BE2C (cell line): ENCODE measurements around the gene BAD.

Experiments
- DNase-seq: peaks from one replicate; pipeline ENCODE4 v3.0.0-alpha.2; 2020
- H3K27me3 ChIP-seq: fragments of 250-450 bp; sonication (Bioruptor Pico); 2 replicates; pipeline ENCODE4 v1.5.1; 2020; ENCODE audit warnings: mild to moderate bottlenecking
- H3K36me3 ChIP-seq: fragments of 250-450 bp; sonication (Bioruptor Pico); 2 replicates; pipeline ENCODE4 v1.5.1; 2020; ENCODE audit warnings: mild to moderate bottlenecking
- H3K4me1 ChIP-seq: fragments of 250-450 bp; sonication (Bioruptor Pico); 2 replicates; pipeline ENCODE4 v1.5.1; 2020
- H3K4me3 ChIP-seq: 2 replicates; pipeline ENCODE4 v1.5.1; 2011; ENCODE audit warnings: low read depth, low read length
- H3K9me3 ChIP-seq: fragments of 250-450 bp; sonication (Bioruptor Pico); 2 replicates; pipeline ENCODE4 v1.5.1; 2020
- TF ChIP-seq, protein P1 (sequence below): IDR thresholded peaks from 2 replicates; pipeline ENCODE4 v1.5.1; 2012; ENCODE audit warnings: mild to moderate bottlenecking, low read depth, low read length

The BAD gene

DNA sequence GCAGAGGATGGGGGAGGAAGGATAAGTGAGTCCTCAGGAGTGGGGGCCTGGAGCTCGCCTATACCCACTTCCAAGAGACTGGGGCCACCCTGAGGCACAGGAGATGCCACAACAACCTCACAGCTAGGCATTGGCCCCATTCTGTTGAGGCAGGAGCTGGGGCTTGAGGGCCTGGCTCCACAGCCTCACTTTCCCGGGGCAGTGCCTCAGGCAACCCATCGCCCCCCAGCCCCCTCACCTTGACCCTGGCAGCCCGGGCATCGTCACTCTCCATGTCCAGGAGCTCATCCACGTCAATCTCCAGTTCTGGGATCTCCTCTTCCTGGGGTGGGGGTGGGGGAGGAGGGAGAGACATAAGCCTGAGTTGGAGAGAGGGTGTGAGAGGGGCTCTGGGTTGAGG, 39.5 kb downstream of the BAD start:
- H3K36me3 ChIP-seq = no peaks in the 10 kb centered on the region
- TF ChIP-seq, protein P1, sequence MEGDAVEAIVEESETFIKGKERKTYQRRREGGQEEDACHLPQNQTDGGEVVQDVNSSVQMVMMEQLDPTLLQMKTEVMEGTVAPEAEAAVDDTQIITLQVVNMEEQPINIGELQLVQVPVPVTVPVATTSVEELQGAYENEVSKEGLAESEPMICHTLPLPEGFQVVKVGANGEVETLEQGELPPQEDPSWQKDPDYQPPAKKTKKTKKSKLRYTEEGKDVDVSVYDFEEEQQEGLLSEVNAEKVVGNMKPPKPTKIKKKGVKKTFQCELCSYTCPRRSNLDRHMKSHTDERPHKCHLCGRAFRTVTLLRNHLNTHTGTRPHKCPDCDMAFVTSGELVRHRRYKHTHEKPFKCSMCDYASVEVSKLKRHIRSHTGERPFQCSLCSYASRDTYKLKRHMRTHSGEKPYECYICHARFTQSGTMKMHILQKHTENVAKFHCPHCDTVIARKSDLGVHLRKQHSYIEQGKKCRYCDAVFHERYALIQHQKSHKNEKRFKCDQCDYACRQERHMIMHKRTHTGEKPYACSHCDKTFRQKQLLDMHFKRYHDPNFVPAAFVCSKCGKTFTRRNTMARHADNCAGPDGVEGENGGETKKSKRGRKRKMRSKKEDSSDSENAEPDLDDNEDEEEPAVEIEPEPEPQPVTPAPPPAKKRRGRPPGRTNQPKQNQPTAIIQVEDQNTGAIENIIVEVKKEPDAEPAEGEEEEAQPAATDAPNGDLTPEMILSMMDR = no peak
- no peak for DNase-seq
- peaks cover 4% of the 10 kb centered on the region for H3K4me1 ChIP-seq
- H3K4me3 ChIP-seq = peak overlapping the region; percentile 81
- H3K9me3 ChIP-seq = no peaks in the 10 kb centered on the region
- H3K27me3 ChIP-seq = no peaks in the 10 kb centered on the region

DNA sequence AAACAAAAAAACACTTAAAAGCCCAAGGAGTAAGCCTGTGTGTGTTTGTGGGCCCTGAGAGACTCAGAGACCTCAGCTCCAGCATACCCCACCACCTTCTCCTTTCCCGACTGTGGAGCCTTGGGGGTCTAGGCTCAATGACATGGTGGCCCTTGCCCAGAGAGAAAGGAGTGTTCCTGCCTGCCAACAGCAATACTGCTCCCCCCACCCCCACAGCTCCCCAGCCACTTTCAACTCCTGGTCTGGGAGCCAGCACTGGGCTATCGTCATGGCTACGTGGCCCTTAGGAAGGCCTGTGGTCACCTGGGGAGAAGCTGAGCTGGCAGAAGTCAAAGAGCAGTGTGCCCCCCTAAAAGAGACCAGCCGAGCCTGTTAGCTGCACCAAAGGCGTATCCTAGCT, 40.4 kb downstream of the BAD start:
- Histone ChIP-seq H3K4me3 (no peak overlapping the region), H3K4me1 (peaks cover 4% of the 10 kb centered on the region), H3K36me3 (no peaks in the 10 kb centered on the region), H3K9me3 (no peaks in the 10 kb centered on the region), H3K27me3 (no peaks in the 10 kb centered on the region)
- no peak for DNase-seq
- TF ChIP-seq, protein P1 = no peak

DNA sequence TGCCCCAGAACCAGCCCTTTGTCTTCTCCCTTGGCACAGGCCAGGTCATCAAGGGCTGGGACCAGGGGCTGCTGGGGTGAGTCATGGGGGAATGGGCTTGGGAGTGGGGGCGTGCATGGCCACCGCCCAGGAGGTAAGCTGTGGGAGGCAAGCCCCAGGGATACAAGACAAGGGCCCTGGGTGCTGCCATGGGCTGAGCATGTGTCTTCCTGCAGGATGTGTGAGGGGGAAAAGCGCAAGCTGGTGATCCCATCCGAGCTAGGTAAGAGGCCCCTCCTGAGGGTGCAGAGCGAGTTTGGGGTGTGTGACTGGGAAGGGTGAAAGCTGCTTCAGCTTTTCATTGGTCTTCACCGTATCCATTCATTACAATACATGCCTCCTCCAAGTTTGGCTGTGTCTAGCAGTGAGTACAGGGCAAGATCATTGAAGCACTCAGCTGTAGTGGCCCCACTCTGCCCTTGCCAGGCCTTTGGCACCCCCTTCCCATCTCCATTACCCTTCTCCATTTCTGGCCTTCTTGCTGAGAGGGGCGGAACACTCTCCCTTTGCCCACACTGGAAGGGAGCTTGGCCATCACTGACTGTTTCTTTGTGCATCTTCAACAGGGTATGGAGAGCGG, 41.1 kb downstream of the BAD start:
- H3K9me3 ChIP-seq = no peaks in the 10 kb centered on the region
- no peaks in the 10 kb centered on the region for H3K36me3 ChIP-seq
- H3K4me3 ChIP-seq = no peak overlapping the region
- H3K4me1 ChIP-seq = peaks cover 4% of the 10 kb centered on the region
- TF ChIP-seq, protein P1 = no peak
- no peak for DNase-seq
- H3K27me3 ChIP-seq = no peaks in the 10 kb centered on the region

DNA sequence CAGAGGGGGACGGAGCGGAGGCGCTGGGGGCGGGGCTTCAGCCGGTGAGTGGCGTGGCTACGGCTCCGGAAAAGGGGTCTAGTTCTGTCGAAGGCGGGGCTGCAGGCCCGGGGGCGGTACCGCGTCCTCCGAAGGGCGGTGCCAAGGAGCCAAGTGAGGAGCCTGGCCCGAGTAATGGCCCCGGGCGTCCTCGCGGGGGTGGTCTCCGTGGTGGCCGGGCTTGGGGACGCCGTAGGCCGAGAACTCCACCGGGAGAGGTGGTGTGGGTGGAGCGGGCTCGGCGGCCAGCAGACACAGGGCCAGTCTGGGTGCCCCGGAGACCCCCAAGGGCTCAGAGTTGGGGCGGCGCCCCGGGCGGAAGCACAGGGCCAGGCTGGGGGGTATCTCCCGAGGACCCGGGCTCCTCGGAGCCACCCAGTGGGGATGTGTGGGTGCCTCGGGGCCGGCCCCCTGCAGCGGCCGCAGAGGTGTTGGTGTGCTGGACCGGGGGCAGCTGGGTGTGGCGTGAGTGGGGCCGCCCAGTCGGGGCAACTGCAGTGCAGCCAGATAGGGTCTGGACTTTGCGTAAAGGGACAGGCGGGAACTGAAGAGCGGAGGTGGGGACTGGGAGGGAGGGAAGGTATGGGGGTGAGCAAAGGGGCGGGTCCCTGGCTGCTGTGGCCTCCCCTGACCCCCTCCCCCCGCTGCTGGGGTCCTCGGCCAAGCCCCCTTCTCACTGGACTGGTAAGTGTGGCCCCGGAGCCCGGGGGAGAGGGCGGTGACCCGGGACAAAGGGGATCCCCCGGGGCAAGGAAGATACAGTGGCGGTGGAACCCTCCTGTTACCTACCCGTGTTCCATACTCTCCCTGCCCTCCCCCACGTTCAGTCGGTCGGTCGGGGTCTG, 42.7 kb downstream of the BAD start:
- Histone ChIP-seq H3K36me3 (no peaks in the 10 kb centered on the region), H3K9me3 (no peaks in the 10 kb centered on the region), H3K4me3 (peak overlapping the region; percentile 69), H3K4me1 (peaks cover 4% of the 10 kb centered on the region), H3K27me3 (no peaks in the 10 kb centered on the region)
- TF ChIP-seq, protein P1 = no peak
- DNase-seq = peak; percentile 97

DNA sequence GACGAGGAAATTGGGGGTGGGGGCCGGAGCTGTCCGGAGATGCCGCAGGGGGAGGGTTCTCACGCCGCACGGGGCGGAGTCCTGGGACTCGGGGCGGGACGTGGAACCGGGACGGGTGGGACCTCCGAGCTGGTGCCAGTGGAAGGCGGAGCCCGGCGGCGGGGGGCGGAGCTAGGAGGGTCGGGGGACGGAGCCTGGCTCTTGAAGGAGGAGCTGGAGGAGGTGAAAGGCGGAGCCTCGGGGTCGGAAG, 43.3 kb downstream of the BAD start:
- no peaks in the 10 kb centered on the region for H3K36me3 ChIP-seq
- DNase-seq = no peak
- peaks cover 4% of the 10 kb centered on the region for H3K4me1 ChIP-seq
- H3K27me3 ChIP-seq = no peaks in the 10 kb centered on the region
- H3K4me3 ChIP-seq = peak overlapping the region; percentile 69
- TF ChIP-seq, protein P1 = no peak
- no peaks in the 10 kb centered on the region for H3K9me3 ChIP-seq
